HG02610 (cell line): ENCODE data around the gene SARS1.
A peak's percentile ranks its signal among the peaks of the same experiment; 100 is the strongest.

Experiments
- ATAC-seq: cut with Tn5 transposase; IDR thresholded peaks from one replicate; pipeline ENCODE4 v1.9.1; 2021; ENCODE audit warnings: mild to moderate bottlenecking, moderate library complexity; ENCODE audit not compliant: unreplicated experiment

The SARS1 gene

DNA sequence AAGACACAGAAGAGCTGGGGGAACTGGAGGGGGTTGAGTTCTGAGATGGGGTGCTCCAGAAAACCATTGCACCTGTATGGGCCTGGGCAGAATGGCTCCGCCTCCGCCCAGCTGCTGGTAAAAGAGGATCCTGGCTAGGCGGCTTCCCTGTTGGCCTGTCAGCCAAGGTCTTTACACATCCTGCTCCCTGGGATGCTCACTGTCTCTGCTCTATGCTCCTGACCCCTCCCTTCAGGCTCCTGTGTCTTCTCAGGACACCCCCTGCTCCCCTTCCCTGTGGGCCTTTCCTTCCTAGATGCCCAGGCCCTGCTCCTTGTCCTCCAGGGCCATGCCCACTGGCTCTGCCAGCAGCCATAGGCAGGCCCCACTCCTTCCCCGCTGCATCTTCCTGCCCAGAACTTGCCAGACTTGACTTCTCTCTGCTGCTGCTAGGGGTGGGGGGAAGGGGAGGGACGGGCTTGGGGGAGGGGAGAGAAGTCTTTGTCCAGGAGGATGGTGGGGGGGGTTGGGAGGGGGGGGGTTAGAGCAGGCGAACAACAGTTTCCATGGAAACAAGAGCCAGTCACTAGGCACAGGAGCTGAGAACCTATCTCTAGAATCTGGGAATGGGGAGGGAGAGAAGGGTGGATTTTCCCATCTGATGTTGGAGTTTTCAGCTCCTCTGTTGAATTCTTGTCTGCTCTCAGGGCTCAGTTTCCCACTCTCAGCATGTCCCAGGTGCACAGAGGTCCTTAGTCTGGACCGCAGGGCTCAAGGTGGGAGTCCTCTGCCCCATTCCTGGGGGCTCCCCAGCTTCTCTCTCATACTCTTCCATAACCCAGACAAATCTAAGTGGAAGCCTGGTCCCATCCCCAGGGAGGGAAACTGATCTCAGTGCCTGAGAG lies 46.2 kb downstream of the SARS1 start:
- no peak for ATAC-seq

DNA sequence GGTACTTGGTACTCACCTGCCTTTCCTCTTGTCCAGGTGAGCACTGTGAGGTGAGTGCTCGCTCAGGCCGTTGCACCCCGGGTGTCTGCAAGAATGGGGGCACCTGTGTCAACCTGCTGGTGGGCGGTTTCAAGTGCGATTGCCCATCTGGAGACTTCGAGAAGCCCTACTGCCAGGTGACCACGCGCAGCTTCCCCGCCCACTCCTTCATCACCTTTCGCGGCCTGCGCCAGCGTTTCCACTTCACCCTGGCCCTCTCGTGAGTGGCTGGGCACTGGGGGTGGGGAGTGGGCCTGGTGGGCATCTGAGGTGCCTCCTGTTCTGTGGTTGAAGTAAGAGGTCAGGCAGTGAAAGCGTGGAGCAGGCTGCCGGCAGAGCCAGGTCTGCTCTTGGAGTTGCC lies 47.3 kb downstream of the SARS1 start:
- no peak for ATAC-seq

DNA sequence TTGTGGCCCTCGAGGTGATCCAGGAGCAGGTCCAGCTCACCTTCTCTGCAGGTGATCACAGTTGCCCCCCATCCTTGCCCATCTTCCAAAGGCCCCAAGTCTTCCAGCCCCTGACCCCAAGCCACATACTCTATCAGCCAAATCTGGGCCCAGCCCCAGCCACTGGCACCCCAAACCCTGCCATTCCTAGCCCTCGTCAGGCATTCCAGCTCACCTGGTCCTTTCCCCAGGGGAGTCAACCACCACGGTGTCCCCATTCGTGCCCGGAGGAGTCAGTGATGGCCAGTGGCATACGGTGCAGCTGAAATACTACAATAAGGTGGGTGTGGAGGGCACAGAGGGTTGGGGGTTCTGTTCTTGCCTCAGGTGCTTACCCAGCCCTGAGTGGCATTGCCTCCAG lies 47.9 kb downstream of the SARS1 start:
- no peak for ATAC-seq

DNA sequence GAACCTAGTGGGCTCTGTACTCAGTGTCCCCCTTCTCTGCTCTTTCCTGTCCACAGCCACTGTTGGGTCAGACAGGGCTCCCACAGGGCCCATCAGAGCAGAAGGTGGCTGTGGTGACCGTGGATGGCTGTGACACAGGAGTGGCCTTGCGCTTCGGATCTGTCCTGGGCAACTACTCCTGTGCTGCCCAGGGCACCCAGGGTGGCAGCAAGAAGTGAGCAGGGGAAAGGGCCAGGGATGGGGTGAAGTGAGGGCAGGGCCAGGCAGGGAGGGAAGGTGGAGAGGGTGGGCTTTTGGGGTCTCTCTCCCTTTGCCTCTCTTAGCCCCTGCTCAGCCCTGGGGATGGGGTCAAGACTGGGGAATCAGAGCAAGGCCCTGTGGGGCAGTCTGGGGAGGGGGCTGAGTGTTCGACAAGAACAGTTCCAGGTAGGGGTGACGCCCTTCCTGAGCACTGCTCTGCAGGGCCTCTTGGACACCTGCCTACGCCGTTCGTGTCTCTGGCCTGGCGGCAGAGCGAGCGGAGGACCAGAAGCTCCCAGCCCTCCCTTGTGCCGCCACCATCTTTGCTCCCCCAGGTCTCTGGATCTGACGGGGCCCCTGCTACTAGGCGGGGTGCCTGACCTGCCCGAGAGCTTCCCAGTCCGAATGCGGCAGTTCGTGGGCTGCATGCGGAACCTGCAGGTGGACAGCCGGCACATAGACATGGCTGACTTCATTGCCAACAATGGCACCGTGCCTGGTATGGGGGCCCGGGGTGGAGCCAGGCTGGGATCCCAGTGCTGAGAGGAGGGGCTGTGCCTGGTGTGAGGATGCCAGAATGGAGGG lies 48.7 kb downstream of the SARS1 start:
- ATAC-seq: no peak

DNA sequence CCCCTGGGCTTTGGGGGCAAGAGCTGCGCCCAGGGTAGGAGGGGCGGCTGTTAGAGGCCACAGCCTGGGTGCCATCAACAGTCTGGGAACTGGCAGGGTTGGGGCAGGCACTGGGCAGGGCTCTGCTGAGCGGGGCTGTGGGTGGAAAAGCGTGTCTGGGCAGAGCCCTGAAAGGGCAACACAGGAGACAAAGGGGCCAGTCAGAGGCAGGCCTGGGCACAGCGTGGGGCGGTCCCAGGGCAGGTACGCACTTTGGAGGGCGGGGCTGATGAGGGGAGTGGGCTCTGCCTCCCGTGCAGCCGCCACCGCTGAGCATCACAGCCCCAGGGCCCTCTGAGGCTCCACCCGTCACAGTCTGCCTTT lies 49.5 kb downstream of the SARS1 start:
- no peak for ATAC-seq

DNA sequence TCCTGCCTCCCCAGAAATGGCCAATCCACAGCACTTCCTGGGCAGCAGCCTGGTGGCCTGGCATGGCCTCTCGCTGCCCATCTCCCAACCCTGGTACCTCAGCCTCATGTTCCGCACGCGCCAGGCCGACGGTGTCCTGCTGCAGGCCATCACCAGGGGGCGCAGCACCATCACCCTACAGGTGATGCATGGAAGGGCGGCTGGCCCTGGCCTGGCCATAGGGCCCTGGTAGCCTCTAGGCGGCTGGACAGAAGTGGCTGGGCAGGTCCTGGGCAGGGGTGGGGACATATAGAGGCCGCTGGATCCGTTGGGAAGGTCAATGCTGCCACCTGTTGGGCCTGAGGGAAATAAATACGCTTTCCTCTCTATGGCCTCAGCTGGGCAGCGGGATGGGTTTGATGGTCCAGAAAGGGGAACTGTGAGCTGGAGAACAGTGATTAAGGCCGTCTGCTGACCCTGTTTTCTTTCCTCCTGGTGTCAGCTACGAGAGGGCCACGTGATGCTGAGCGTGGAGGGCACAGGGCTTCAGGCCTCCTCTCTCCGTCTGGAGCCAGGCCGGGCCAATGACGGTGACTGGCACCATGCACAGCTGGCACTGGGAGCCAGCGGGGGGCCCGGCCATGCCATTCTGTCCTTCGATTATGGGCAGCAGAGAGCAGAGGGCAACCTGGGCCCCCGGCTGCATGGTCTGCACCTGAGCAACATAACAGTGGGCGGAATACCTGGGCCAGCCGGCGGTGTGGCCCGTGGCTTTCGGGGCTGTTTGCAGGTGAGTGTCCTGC lies 50.1 kb downstream of the SARS1 start:
- peak; percentile 46 for ATAC-seq

DNA sequence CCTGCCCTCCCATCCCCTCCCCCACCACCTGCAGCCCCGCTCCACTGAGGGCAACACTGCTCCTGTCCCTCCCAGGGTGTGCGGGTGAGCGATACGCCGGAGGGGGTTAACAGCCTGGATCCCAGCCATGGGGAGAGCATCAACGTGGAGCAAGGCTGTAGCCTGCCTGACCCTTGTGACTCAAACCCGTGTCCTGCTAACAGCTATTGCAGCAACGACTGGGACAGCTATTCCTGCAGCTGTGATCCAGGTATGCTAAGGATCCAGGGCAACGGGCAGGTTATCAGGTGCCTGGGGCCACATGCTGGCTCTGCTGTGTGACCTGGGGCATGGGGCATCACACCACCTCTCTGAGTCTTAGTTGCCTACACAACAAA lies 50.6 kb downstream of the SARS1 start:
- ATAC-seq: no peak

DNA sequence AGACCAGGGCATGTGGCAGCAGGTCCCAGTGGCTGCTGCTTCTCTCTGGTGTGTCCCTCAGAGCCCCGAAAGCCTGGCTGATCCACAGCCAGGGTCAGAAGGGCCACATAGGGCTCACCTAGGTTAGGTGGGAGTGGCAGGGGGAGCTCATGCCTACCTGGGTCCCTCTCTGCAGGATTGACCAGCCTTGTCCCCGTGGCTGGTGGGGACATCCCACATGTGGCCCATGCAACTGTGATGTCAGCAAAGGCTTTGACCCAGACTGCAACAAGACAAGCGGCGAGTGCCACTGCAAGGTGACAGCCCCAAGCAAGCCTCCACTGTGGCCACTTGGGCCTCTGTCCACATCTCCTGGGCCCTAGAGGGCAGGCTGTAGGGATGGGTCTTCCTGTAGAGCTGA lies 51.3 kb downstream of the SARS1 start:
- ATAC-seq: no peak

DNA sequence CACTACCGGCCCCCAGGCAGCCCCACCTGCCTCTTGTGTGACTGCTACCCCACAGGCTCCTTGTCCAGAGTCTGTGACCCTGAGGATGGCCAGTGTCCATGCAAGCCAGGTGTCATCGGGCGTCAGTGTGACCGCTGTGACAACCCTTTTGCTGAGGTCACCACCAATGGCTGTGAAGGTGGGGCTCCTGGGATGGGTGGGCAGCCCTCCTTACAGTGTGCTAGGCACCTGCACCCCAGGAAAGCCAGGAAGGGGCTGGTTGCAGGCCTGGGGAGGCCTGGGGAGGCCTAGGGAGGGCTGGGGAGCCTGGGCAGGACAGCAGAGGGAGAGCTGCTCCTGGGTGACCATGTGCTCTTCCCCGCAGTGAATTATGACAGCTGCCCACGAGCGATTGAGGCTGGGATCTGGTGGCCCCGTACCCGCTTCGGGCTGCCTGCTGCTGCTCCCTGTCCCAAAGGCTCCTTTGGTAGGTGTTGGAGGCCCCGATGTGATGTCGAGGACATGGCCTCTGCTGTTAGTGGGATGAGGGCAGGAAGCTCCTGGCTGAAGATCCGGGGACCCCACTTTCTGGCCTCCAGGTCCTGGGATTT lies 52.1 kb downstream of the SARS1 start:
- no peak for ATAC-seq

DNA sequence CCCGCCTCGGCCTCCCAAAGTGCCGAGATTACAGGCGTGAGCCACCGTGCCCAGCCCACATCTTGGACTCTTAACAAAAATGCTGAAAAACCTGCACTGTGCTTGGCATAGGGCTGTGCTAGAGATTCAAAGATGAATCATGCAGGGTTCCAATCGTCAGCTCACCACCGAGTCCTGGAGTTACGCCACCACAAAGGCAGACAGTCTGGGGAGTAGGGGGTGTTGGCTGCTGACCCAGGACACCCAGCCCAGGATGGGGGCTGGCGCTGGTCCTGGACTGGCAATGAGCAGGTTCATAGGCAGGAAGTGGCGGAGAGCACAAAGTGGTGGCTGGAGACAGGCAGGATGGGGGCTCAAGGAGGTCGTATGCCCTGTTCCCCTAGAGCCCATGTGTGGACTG lies 53.2 kb downstream of the SARS1 start:
- ATAC-seq: no peak

DNA sequence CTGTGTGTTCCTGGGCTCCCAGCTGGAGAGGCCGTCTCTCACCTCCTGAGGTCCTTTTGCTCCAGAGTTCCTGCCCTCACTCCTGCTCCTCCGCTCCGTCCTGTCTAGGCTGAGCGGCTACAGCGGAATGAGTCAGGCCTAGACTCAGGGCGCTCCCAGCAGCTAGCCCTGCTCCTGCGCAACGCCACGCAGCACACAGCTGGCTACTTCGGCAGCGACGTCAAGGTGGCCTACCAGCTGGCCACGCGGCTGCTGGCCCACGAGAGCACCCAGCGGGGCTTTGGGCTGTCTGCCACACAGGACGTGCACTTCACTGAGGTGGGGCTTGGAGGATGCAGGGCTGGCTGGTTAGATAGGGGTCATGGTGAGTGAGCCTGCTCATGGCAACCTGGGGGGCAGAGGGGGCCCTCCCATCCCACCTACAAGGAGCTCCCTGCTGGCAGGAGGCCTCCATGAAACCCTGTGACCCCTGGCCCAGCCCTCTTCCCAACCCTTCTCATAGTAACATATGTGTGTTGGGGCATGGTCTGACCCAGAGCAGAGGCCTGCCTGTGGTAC lies 54.1 kb downstream of the SARS1 start:
- ATAC-seq: no peak

DNA sequence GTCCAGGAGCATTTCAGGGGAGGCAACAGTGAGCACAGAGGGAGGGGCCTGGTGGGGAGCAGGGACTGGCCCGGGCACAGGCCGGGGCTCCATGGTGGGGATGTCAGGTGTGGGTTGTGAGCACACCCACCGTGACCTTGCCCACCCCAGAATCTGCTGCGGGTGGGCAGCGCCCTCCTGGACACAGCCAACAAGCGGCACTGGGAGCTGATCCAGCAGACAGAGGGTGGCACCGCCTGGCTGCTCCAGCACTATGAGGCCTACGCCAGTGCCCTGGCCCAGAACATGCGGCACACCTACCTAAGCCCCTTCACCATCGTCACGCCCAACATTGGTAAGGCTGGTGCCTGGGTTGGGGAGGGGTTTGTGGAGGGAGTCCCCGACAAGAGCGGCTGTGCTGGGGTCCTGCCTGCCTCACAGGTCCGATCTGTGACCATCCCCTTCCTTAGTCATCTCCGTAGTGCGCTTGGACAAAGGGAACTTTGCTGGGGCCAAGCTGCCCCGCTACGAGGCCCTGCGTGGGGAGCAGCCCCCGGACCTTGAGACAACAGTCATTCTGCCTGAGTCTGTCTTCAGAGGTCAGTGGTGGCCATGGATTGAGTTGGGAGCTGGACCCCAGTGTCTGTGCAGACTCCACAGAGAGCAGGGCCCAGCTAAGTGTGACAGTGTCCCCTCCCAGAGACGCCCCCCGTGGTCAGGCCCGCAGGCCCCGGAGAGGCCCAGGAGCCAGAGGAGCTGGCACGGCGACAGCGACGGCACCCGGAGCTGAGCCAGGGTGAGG lies 54.9 kb downstream of the SARS1 start:
- ATAC-seq: no peak

DNA sequence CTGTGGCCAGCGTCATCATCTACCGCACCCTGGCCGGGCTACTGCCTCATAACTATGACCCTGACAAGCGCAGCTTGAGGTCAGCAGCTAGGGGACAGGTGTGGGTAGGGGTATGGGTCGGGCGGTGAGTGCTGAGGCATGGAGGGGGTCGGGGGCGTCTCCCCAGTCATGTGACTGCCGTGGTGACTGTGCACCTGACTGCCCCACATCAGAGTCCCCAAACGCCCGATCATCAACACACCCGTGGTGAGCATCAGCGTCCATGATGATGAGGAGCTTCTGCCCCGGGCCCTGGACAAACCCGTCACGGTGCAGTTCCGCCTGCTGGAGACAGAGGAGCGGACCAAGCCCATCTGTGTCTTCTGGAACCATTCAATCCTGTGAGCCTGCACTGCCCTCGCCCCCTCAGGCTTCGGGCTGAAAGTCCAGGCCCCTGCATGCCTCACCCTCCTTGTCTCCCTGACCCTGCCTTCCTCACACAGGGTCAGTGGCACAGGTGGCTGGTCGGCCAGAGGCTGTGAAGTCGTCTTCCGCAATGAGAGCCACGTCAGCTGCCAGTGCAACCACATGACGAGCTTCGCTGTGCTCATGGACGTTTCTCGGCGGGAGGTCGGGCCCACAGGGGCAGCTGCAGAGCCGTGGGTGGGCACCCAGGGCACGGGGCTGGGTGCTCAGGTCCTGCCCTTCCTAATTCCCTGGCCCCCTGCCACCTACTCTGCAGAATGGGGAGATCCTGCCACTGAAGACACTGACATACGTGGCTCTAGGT lies 55.7 kb downstream of the SARS1 start:
- ATAC-seq: no peak

DNA sequence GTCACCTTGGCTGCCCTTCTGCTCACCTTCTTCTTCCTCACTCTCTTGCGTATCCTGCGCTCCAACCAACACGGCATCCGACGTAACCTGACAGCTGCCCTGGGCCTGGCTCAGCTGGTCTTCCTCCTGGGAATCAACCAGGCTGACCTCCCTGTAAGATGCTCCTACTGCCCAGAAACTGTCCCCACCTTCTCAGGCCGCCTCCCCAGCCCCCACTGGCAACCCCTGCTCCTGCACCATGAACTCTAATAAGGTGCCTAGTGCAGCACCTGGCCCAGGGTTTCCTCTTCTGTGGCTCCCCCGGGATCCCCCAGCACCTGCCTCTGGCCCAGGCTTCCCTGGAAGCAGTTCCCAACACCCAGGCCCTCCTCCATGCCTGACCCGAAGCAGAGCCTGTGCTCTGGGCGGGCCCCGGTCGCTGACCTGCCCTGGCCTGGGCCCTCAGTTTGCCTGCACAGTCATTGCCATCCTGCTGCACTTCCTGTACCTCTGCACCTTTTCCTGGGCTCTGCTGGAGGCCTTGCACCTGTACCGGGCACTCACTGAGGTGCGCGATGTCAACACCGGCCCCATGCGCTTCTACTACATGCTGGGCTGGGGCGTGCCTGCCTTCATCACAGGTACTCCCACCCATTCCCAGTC lies 56.4 kb downstream of the SARS1 start:
- ATAC-seq: no peak

DNA sequence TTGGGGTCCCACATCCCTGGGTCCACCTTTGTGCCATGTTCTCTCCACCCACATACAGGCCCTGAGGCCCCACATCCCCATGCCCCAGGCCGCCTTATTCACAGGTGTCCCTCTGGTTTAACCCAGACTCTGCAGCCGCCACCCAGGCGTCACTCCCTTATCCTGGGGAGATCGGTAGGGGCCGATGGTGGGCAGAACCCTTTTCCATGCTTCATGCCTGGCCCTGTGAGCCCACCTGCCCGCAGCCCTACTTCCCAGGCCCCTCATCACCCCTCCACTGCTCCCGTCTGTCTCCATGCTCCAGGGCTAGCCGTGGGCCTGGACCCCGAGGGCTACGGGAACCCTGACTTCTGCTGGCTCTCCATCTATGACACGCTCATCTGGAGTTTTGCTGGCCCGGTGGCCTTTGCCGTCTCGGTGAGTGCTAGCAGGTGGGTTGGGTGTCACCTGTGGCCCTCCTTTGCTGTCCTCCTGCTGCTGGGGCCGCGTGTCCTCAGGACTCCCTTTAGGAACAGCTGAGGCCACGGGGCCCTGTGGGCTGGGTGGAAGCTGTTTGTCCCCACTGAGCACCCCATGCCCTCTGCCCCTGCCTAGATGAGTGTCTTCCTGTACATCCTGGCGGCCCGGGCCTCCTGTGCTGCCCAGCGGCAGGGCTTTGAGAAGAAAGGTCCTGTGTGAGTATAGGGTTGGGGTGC lies 57.1 kb downstream of the SARS1 start:
- ATAC-seq: no peak

DNA sequence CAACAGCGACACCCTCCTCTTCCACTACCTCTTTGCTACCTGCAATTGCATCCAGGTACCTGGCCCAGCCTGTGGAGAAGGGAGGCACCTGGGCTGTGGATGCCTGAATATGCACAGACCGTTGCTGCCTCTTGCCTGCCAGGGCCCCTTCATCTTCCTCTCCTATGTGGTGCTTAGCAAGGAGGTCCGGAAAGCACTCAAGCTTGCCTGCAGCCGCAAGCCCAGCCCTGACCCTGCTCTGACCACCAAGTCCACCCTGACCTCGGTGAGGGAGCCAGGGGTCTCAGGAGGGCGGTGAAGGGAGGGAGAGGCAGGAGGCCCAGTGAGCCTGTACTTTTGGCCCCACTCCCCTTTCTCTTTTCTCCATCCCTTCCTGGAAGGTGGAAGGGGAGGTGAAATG lies 57.7 kb downstream of the SARS1 start:
- ATAC-seq: no peak

DNA sequence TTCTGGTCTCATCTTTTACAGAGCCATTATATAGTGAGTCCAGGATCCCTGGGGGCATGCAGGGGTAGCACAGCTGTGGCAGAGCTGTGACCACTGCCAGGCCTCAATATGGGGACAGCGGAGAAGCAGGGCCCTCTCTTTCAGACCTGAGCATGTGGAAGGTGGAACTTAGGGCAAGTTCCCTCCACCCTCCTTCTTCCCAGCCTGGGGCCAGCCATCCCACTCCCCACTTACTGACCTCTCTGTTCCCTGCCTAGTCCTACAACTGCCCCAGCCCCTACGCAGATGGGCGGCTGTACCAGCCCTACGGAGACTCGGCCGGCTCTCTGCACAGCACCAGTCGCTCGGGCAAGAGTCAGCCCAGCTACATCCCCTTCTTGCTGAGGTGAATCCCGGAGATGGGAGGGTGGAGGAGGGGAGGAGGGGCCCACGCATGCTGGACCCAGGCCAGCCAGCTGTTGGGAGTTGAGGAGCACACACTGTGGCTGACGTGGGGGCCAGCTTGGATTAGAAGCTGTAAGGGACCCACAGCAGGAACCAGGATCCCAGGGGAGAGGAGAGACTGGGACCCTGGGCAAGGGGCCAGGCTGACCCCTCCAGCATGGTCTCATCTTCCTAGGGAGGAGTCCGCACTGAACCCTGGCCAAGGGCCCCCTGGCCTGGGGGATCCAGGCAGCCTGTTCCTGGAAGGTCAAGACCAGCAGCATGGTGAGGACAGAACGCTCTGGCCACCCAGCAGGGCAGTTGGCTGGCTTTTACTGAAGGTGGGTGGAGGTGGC lies 58.5 kb downstream of the SARS1 start:
- ATAC-seq: no peak
